HG03045 (cell line): ENCODE results near the gene STRAP.

ENCODE experiments used
- ATAC-seq: cut with Tn5 transposase; IDR thresholded peaks from one replicate; pipeline ENCODE4 v1.9.1; 2021; ENCODE audit warnings: mild to moderate bottlenecking, moderate library complexity; ENCODE audit not compliant: unreplicated experiment

Gene STRAP, protein sequence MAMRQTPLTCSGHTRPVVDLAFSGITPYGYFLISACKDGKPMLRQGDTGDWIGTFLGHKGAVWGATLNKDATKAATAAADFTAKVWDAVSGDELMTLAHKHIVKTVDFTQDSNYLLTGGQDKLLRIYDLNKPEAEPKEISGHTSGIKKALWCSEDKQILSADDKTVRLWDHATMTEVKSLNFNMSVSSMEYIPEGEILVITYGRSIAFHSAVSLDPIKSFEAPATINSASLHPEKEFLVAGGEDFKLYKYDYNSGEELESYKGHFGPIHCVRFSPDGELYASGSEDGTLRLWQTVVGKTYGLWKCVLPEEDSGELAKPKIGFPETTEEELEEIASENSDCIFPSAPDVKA

DNA sequence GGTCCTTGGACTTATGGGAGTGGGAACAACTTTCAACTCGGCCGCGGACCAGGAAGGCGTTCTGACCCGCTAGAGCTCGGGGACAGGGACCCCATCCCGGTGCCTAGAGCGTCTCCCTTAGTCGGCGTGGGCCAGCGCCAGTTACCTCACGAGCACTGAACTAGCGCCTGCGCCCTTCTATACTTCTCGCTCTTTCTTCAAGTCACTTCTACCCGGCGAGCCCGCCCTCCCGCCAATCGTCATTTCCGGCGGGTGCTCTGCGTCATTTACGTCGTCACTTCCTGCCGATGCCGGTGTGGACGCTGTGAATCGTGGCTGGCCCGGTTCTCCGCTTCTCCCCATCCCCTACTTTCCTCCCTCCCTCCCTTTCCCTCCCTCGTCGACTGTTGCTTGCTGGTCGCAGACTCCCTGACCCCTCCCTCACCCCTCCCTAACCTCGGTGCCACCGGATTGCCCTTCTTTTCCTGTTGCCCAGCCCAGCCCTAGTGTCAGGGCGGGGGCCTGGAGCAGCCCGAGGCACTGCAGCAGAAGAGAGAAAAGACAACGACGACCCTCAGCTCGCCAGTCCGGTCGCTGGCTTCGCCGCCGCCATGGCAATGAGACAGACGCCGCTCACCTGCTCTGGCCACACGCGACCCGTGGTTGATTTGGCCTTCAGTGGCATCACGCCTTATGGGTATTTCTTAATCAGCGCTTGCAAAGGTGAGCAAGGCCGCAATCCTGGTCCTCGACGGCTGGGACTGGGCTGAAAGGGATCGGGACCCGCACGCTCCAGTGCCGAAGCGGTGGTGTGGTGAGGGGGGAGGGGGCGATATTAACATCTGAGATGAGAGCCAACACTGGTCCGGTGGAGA, at the start of gene STRAP:
TSS of gene STRAP (plus strand) at position 270 of the 854 bp plus-strand sequence. CDS start at position 591, 321 bp downstream.
- peak; percentile 98 for ATAC-seq

DNA sequence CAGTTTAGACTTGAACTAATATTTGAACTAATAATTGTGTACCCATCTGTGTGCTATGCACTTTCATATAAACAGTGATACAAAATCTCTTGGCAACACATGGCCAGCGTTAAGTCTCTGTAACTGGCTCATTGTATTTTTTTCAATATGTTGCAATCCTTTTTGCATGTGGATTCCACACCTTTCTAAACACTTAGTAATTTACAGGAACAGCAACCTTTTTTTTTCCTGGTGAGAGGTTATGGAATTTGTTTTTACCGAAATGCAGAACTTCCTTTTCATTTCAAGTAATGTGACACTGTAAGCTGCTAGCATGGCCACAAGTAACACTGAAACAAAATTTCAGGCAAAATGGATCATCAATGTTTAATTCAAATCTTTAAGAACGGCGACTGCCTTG, 47.6 kb upstream of the STRAP start:
- ATAC-seq, result no peak

DNA sequence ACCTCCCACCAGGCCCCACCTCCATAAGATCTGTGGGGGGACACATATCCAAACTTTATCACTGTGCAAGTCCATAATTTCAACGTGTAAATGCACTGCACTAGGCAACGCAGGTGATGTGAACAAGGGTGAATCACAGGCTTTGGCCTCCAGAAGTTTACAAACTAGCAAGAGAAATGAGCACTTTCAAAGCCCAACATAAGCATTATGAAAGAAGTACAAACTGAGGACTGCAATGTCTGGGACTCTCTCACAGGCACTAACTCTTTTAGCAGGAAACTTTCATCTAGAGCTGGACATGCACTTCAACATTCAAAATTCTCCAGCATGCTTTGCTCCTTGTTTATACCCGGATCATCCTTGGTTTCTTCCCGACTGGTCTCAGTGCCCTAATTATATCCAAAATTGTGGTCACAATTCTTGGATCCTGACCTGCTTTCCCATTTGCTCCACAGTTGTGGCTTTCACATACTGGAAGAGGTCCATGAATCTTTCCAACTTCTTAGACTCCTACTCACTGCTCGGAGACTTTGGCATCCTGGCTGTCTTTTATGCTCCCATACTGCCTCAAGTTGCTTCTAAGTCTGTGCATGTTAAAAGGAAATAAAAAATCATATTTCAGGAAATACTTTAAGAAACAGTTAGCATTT, 44.9 kb upstream of the STRAP start:
- no peak for ATAC-seq

DNA sequence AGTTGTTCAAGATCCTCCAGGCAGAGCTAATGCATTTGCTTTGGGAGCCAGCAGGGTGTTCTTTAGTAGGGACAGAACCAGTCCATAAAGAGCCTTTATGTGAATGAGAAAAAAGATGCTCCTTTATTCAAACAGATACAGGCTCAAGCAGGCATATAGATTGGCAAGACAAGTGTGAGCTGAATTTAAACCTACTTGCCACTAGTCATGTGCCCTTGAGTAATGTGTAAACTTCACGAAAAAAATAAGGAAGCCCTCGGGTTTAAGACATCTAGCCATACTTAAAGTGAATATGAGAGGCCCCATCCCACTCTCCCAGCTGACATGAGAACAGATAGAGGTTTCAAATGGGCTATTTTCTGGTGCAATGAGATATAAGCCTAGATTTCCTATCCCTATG, 43.1 kb upstream of the STRAP start:
- ATAC-seq, result no peak

- no peak for ATAC-seq
These were observed 42.5 kb upstream of the STRAP start for GRCh38 chr12:15839682-15840081.

GRCh38 chr12:15842108-15842507, 40.1 kb upstream of the STRAP start:
- no peak for ATAC-seq

GRCh38 chr12:15846887-15847286, 35.3 kb upstream of the STRAP start:
- no peak for ATAC-seq

DNA sequence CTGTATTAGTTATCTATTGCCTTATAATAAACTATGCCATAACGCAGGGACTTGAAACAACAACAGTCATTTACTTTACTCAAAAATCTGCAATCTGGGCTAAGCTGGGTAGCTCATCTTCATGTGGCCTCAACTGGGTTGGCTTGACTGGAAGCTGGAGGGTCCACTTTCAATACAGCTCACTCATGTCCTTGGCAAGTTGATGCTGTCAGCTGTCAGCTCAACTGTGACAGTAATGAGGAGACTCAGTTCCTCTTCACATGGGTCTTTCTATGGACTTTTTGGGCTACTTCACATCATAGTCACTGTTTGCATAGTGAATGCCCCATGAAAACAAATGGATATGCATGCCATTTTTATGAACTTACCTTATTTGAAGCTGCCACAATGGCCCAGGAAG, 33.6 kb upstream of the STRAP start:
- ATAC-seq, result no peak

GRCh38 chr12:15851045-15851620, 31.1 kb upstream of the STRAP start:
- no peak for ATAC-seq

DNA sequence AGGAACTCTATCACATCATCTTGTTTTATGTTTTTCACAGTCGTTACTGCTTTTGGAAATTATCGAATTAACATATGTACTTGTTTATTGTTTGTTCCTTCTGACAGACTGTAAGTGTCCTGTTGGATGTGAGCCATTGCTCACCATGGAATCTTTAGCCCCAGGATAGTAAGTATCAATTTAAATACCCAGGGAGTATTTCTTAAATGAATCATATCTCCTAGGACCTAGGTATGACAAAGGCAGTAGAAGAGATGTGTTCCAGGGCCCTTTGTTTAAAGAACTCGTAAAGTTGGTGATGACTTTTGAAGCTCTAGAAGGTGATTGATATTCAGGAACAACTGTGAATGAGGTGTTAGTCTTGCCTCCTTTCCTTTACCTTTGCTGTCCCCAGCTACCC, 30.3 kb upstream of the STRAP start:
- ATAC-seq, result no peak

DNA sequence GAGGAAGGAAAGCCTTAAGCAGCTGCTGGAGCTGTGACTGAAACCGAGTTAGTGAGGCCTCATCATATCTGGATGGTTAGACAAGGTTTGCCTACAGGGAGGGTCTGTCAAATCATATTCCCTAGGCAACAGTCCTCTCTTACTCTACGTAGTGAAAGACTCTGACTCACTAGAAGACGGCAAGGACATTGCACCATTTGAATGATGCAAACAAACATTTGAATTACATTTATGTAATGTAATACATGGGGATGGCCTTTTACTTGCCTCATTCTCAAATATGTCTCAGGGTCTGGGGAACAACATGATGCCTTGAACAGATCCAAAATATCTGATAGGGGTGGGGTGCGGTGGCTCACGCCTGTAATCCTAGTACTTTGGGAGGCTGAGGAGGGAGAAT, 29.8 kb upstream of the STRAP start:
- ATAC-seq, result no peak

- no peak for ATAC-seq
These were observed 28.3 kb upstream of the STRAP start for GRCh38 chr12:15853877-15854276.

DNA sequence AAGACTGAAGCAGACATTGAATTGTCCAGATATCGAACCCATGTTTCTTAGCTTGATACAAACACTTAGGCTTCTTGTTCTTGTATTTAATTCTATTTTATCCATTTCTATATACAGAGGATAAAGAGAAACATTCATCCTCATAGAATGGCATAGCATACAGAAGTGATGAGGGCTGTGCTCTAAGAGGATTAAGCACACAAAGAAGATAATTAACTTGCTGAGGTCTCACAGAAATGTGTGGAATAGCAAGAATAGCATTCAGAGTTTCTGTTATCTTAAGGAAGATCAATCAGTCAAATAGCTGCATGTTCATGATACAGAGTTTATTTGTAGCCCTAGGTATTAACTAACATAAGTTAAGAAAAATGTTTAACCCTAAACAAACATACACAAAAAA, 27.3 kb upstream of the STRAP start:
- no peak for ATAC-seq

GRCh38 chr12:15855646-15856045, 26.5 kb upstream of the STRAP start:
- no peak for ATAC-seq

GRCh38 chr12:15856097-15856982, 25.8 kb upstream of the STRAP start:
- ATAC-seq, result no peak

GRCh38 chr12:15858353-15858752, 23.8 kb upstream of the STRAP start:
- no peak for ATAC-seq

- no peak for ATAC-seq
These were observed 23.1 kb upstream of the STRAP start for GRCh38 chr12:15859116-15859515.

- no peak for ATAC-seq
These were observed 20.8 kb upstream of the STRAP start for GRCh38 chr12:15861404-15861803.

DNA sequence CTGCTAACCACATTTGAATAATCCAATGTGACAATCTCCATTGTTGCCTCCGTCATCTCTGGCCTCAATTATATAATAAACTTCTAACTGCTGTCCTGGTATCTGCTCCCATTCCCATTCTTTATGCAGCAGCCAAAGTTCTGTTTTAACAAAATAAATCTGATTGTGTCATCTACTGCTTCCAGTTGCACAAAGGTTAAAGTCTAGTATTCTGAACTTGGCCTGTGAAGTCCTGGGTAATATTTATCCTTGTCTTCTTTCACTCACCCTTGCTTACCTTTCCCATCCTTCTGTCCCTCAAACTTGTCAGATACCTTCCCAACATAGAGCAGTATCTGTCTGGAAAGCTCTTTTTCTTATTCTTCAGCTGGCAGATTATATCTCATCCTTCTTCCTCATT, 19.3 kb upstream of the STRAP start:
- ATAC-seq, result no peak

GRCh38 chr12:15863372-15863771, 18.8 kb upstream of the STRAP start:
- ATAC-seq, result no peak
